ENCODE measurements around the gene OSBP2.

DNA sequence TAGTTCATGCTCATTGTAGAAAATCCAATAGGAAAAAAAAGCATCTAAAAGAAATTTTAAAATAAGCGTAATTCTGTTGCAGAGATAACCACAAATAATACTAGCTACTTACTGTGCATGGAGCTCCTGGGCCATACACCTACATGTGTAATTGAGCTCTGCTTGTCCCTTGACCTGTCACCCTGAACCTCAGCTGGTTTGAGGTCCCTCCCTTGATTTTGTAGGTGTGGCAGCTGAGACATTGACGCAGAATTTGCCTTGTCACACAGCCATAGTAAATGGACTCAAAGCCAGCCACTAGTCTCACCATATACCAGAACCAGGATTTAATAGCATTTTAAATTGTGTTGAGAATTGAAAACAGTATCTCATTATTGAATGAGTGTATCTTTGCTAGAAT is 138.6 kb downstream of the OSBP2 start:
- TF ChIP-seq CREB1 (IDR thresholded peaks at IDR 0.05; ENCODE audit: low read depth): no peak
- no peak for TF ChIP-seq RAD21 (IDR thresholded peaks at IDR 0.05; ENCODE audit: low read depth)
- TF ChIP-seq EP300 (IDR thresholded peaks at IDR 0.05; ENCODE audit: borderline replicate concordance): no peak
- no peak for TF ChIP-seq USF1 (IDR thresholded peaks at IDR 0.05)
- no peak for TF ChIP-seq EGR1 (IDR thresholded peaks at IDR 0.05)
- no peak for TF ChIP-seq ZBTB7A (IDR thresholded peaks at IDR 0.05; ENCODE audit: low read depth)
- TF ChIP-seq, protein P1, sequence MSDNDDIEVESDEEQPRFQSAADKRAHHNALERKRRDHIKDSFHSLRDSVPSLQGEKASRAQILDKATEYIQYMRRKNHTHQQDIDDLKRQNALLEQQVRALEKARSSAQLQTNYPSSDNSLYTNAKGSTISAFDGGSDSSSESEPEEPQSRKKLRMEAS (IDR thresholded peaks at IDR 0.05): no peak
- no peak for TF ChIP-seq CEBPB (IDR thresholded peaks at IDR 0.05)
- no peak for TF ChIP-seq FOXM1 (IDR thresholded peaks at IDR 0.05; ENCODE audit: borderline replicate concordance, low read depth)
- TF ChIP-seq TCF12 (IDR thresholded peaks at IDR 0.05; ENCODE audit: low read depth): no peak
- TF ChIP-seq, protein P2, sequence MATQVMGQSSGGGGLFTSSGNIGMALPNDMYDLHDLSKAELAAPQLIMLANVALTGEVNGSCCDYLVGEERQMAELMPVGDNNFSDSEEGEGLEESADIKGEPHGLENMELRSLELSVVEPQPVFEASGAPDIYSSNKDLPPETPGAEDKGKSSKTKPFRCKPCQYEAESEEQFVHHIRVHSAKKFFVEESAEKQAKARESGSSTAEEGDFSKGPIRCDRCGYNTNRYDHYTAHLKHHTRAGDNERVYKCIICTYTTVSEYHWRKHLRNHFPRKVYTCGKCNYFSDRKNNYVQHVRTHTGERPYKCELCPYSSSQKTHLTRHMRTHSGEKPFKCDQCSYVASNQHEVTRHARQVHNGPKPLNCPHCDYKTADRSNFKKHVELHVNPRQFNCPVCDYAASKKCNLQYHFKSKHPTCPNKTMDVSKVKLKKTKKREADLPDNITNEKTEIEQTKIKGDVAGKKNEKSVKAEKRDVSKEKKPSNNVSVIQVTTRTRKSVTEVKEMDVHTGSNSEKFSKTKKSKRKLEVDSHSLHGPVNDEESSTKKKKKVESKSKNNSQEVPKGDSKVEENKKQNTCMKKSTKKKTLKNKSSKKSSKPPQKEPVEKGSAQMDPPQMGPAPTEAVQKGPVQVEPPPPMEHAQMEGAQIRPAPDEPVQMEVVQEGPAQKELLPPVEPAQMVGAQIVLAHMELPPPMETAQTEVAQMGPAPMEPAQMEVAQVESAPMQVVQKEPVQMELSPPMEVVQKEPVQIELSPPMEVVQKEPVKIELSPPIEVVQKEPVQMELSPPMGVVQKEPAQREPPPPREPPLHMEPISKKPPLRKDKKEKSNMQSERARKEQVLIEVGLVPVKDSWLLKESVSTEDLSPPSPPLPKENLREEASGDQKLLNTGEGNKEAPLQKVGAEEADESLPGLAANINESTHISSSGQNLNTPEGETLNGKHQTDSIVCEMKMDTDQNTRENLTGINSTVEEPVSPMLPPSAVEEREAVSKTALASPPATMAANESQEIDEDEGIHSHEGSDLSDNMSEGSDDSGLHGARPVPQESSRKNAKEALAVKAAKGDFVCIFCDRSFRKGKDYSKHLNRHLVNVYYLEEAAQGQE (IDR thresholded peaks at IDR 0.05; ENCODE audit: low read depth): no peak
- no peak for TF ChIP-seq NFIC (IDR thresholded peaks at IDR 0.05)
- no peak for TF ChIP-seq YY1 (IDR thresholded peaks at IDR 0.05; ENCODE audit: low read depth)
- TF ChIP-seq TAF1 (IDR thresholded peaks at IDR 0.05; ENCODE audit: low read depth): no peak

Measured in Ishikawa (cell line).